Measurements from ENCODE around the gene TMEM100. TPM values are rescaled to one million over a fixed set of nuclear protein-coding genes. Genes with fewer than 3 reads are reported as not detected.

TMEM100 gene
- total and polyA plus RNA-seq, 2 donors (not counting 1 experiment from before 2014, with no cell fraction given): not detected

- no peak overlapping the region for H2AFZ ChIP-seq (ENCODE audit: insufficient read depth, low read depth, low read length, poor library complexity, severe bottlenecking)
- Mint-ChIP-seq H3K27me3 (peaks cover 39% of the 10 kb centered on the region), H3K9me3 (ENCODE audit: insufficient read depth) (no peaks in the 10 kb centered on the region), H3K4me1 (peaks cover under 1% of the 10 kb centered on the region), H3K27ac (no peak overlapping the region), H3K4me3 (no peak overlapping the region)
- WGBS (ENCODE audit: insufficient coverage): no CpG with 5 or more reads among the region's 1 CpG
- no peaks in the 10 kb centered on the region for H3K9me3 ChIP-seq (ENCODE audit: control extremely low read depth in 1 of 3, control insufficient read depth in 2 of 3, insufficient read depth in 1 of 3, low read length in 2 of 3)
- ChIA-PET CTCF (interaction anchor here (0.8 kb wide), 1 partner anchor 12 kb away, joined by 3 read pairs; no protein-coding TSS in a partner anchor), POLR2A (no interaction called here)
- no peak overlapping the region for H3K4me2 ChIP-seq (replicated peaks; ENCODE audit: low read depth, low read length, poor library complexity, severe bottlenecking)
- DNase-seq (no peak), ATAC-seq (ENCODE audit: low read depth) (no peak)
- no peak overlapping the region for H3K9ac ChIP-seq (ENCODE audit: low read length)
- intact Hi-C loops (cut with micrococcal nuclease): no loop called here
- TF ChIP-seq, protein P1, sequence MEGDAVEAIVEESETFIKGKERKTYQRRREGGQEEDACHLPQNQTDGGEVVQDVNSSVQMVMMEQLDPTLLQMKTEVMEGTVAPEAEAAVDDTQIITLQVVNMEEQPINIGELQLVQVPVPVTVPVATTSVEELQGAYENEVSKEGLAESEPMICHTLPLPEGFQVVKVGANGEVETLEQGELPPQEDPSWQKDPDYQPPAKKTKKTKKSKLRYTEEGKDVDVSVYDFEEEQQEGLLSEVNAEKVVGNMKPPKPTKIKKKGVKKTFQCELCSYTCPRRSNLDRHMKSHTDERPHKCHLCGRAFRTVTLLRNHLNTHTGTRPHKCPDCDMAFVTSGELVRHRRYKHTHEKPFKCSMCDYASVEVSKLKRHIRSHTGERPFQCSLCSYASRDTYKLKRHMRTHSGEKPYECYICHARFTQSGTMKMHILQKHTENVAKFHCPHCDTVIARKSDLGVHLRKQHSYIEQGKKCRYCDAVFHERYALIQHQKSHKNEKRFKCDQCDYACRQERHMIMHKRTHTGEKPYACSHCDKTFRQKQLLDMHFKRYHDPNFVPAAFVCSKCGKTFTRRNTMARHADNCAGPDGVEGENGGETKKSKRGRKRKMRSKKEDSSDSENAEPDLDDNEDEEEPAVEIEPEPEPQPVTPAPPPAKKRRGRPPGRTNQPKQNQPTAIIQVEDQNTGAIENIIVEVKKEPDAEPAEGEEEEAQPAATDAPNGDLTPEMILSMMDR (IDR thresholded peaks at IDR 0.05): no peak
- H3K27me3 ChIP-seq (replicated peaks in 1 of 4; ENCODE audit: control extremely low read depth in 1 of 4, control insufficient read depth in 3 of 4, insufficient read depth in 4 of 4, low read length in 3 of 4): peaks cover 0 to 10% (median 4%) of the 10 kb centered on the region in 4 experiments
- H3K27ac ChIP-seq (ENCODE audit: low read length in 2 of 2): no peak overlapping the region
- H3K4me3 ChIP-seq (ENCODE audit: control extremely low read depth in 1 of 5, extremely low read depth in 1 of 5, insufficient read depth in 1 of 5, low read depth in 2 of 5, low read length in 4 of 5): no peak overlapping the region
- no peaks in the 10 kb centered on the region for H3K79me2 ChIP-seq (ENCODE audit: control insufficient read depth, insufficient read depth, low read length)
- H3K4me1 ChIP-seq (ENCODE audit: control insufficient read depth in 2 of 2, insufficient read depth in 2 of 2, low read length in 2 of 2): peaks cover 0 to under 1% of the 10 kb centered on the region in 2 donors
- H3K36me3 ChIP-seq (replicated peaks in 1 of 2; ENCODE audit: control extremely low read depth in 1 of 2, control insufficient read depth in 1 of 2, extremely low read depth in 1 of 2, insufficient read depth in 2 of 2, low read length in 1 of 2): no peaks in the 10 kb centered on the region
- H4K20me1 ChIP-seq (ENCODE audit: control insufficient read depth, insufficient read depth, low read length, poor library complexity, severe bottlenecking): no peaks in the 10 kb centered on the region
Measured at GRCh38 chr17:55730380-55730779, 7.7 kb upstream of the TMEM100 start.

- Histone ChIP-seq H3K27me3 (replicated peaks in 1 of 4; ENCODE audit: control extremely low read depth in 1 of 4, control insufficient read depth in 3 of 4, insufficient read depth in 4 of 4, low read length in 3 of 4) (peaks cover 0 to 10% (median 4%) of the 10 kb centered on the region in 4 experiments), H3K9ac (ENCODE audit: low read length) (no peak overlapping the region), H3K4me1 (ENCODE audit: control insufficient read depth in 2 of 2, insufficient read depth in 2 of 2, low read length in 2 of 2) (peaks cover 0 to 5% of the 10 kb centered on the region in 2 donors), H3K9me3 (ENCODE audit: control extremely low read depth in 1 of 3, control insufficient read depth in 2 of 3, insufficient read depth in 1 of 3, low read length in 2 of 3) (no peaks in the 10 kb centered on the region), H3K79me2 (ENCODE audit: control insufficient read depth, insufficient read depth, low read length) (no peaks in the 10 kb centered on the region), H2AFZ (ENCODE audit: insufficient read depth, low read depth, low read length, poor library complexity, severe bottlenecking) (no peak overlapping the region), H3K36me3 (replicated peaks in 1 of 2; ENCODE audit: control extremely low read depth in 1 of 2, control insufficient read depth in 1 of 2, extremely low read depth in 1 of 2, insufficient read depth in 2 of 2, low read length in 1 of 2) (no peaks in the 10 kb centered on the region), H3K27ac (ENCODE audit: low read length in 2 of 2) (no peak overlapping the region), H3K4me3 (ENCODE audit: control extremely low read depth in 1 of 5, extremely low read depth in 1 of 5, insufficient read depth in 1 of 5, low read depth in 2 of 5, low read length in 4 of 5) (no peak overlapping the region), H4K20me1 (ENCODE audit: control insufficient read depth, insufficient read depth, low read length, poor library complexity, severe bottlenecking) (no peaks in the 10 kb centered on the region), H3K4me2 (replicated peaks; ENCODE audit: low read depth, low read length, poor library complexity, severe bottlenecking) (no peak overlapping the region)
- Mint-ChIP-seq H3K4me3 (no peak overlapping the region), H3K27ac (no peak overlapping the region), H3K4me1 (peaks cover 4% of the 10 kb centered on the region), H3K9me3 (ENCODE audit: insufficient read depth) (no peaks in the 10 kb centered on the region), H3K27me3 (peaks cover 33% of the 10 kb centered on the region)
- ATAC-seq (ENCODE audit: low read depth) (no peak), DNase-seq (no peak)
- TF ChIP-seq EZH2 (IDR thresholded peaks at IDR 0.05; ENCODE audit: borderline replicate concordance, insufficient read depth, low read depth, low read length, poor library complexity, severe bottlenecking): no peak
- TF ChIP-seq, protein P1 (IDR thresholded peaks at IDR 0.05): no peak
- no CpG with 5 or more reads among the region's 1 CpG for WGBS (ENCODE audit: insufficient coverage)
- ChIA-PET CTCF (interaction anchor here (1.8 kb wide), 1 partner anchor 11 kb away, joined by 6 read pairs; no protein-coding TSS in a partner anchor), POLR2A (no interaction called here)
- intact Hi-C loops (cut with micrococcal nuclease): no loop called here
Measured at GRCh38 chr17:55729484-55729883, 6.8 kb upstream of the TMEM100 start.

Measured in B cell (primary cell).